ENCODE results near the gene CCND2.

The CCND2 gene

GRCh38 chr12:4288296-4289131 lies 15.0 kb downstream of the CCND2 start:
- H3K4me1 Mint-ChIP-seq, result peaks cover 99% of the 10 kb centered on the region
- no peaks in the 10 kb centered on the region for H3K9me3 Mint-ChIP-seq
- peak overlapping the region; percentile 93 for H3K27ac Mint-ChIP-seq
- DNase-seq (ENCODE audit: low spot score in 2 of 2) (no peak), ATAC-seq (peak; percentile 20)
- H3K4me3 Mint-ChIP-seq, result peak overlapping the region; percentile 19
- peaks cover 100% of the 10 kb centered on the region for H3K36me3 Mint-ChIP-seq

GRCh38 chr12:4289231-4289878 lies 15.8 kb downstream of the CCND2 start:
- DNase-seq (ENCODE audit: low spot score in 2 of 2) (no peak), ATAC-seq (no peak)
- Mint-ChIP-seq H3K4me1 (peaks cover 99% of the 10 kb centered on the region), H3K36me3 (peaks cover 100% of the 10 kb centered on the region), H3K4me3 (no peak overlapping the region), H3K27ac (peak overlapping the region; percentile 93), H3K9me3 (no peaks in the 10 kb centered on the region)

DNA sequence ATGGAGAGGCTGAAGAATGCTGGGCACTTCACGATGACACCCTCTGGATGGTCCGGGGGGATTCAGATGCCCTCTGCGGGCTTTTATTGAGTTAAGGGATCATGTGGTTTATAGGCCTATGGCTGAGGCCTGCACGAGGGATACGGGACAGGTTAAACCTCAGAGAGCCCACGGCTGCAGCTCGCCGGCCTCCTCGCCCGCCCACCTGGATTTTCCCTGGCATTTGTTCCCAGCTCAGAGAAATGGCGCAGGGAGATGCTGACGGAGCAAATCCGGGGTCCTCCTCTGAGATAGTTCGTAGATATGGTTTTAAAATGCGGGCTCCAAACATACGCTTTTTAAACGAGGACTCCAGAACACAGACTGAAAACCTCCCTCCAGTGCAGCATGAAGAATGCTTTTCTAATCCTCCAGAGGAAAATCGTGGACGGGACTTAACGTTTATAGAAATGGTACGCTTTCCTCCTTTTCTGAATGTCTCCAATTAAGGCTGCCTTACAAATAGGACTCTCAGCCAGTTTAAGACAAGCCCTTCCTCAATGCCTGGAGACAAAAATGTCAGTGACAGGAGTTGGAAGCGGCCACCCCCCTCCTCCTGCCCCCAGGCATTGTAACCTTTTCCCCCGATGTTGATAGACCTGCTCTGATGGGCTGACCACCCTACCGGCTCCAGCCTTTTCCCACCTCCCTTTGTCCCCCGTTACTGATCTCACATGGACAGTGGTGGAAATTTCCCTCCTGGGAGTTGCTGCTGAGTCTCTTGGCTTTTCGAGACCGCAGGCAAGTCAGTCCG lies 16.6 kb downstream of the CCND2 start:
- no peak for DNase-seq (ENCODE audit: low spot score in 2 of 2)
- peaks cover 100% of the 10 kb centered on the region for H3K36me3 Mint-ChIP-seq
- H3K9me3 Mint-ChIP-seq, result no peaks in the 10 kb centered on the region
- peak overlapping the region; percentile 93 for H3K27ac Mint-ChIP-seq
- no peak overlapping the region for H3K4me3 Mint-ChIP-seq
- ATAC-seq, result no peak
- H3K4me1 Mint-ChIP-seq, result peaks cover 99% of the 10 kb centered on the region

GRCh38 chr12:4292341-4293073 lies 18.9 kb downstream of the CCND2 start:
- Mint-ChIP-seq H3K27ac (peak overlapping the region; percentile 95), H3K4me1 (peaks cover 91% of the 10 kb centered on the region), H3K9me3 (no peaks in the 10 kb centered on the region), H3K4me3 (peak overlapping the region; percentile 67), H3K36me3 (peaks cover 100% of the 10 kb centered on the region)
- ATAC-seq, result no peak
- DNase-seq (ENCODE audit: low spot score in 2 of 2), result no peak

GRCh38 chr12:4293299-4293965 lies 19.9 kb downstream of the CCND2 start:
- H3K4me3 Mint-ChIP-seq, result peak overlapping the region; percentile 67
- peaks cover 86% of the 10 kb centered on the region for H3K4me1 Mint-ChIP-seq

DNA sequence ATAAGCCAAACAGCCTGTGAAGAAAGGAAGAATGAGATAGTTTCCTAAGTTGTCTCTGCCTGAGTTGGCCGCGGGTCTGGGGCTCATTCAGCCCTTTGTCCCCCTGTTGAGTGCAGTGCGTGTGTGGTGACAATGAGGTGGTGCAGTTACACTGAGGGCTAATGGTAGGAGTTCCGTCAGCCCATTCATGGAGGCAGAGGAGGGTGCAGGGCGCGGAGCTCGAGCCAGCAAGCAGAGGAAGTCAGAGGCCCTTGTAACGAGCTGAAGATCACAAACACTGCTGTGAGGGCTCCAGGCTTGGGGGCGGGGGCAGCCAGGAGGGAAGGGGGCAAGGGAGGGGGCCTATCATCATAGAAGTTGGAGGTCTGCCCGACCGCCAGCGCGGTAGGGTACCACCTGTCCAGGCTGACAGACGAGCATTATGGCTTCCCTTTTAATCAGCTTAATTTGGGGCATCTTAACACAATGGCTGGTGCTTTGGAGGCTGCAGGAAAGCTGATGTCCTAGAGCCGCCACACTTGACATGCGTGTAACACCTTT lies 20.5 kb downstream of the CCND2 start:
- Mint-ChIP-seq H3K36me3 (peaks cover 100% of the 10 kb centered on the region), H3K9me3 (no peaks in the 10 kb centered on the region), H3K27ac (peak overlapping the region; percentile 95), H3K4me3 (peak overlapping the region; percentile 67), H3K4me1 (peaks cover 80% of the 10 kb centered on the region)
- peak; percentile 23 for ATAC-seq
- DNase-seq (ENCODE audit: low spot score in 2 of 2), result no peak

More at GRCh38 chr12:4293299-4293965, 19.9 kb downstream of the CCND2 start:
- ATAC-seq (peak; percentile 93), DNase-seq (ENCODE audit: low spot score in 2 of 2) (peak in 1 of 2 donors; percentile 20)
- Mint-ChIP-seq H3K36me3 (peaks cover 100% of the 10 kb centered on the region), H3K9me3 (no peaks in the 10 kb centered on the region), H3K27ac (peak overlapping the region; percentile 95)

DNA sequence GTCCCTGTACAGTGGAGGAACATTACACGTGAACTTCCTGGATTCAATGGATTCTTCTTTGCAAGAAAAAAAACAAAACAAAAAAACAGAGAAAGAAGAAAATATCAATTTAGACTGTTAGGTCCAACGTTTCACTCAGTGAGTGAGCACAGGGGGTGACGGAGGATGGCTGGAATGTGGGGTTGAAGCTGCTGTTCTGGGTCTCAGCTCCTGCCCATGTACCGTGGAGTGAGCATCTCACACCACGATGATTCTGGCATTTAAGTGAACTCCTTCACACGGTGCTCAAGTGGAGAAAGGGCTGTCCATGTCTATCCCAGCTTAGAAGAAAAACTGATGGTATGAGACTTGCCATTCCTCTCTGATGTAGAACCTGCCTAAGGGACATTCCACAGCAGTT lies 23.2 kb downstream of the CCND2 start:
- H3K27ac Mint-ChIP-seq, result peak overlapping the region; percentile 58
- no peak overlapping the region for H3K4me3 Mint-ChIP-seq
- peaks cover 100% of the 10 kb centered on the region for H3K36me3 Mint-ChIP-seq
- H3K9me3 Mint-ChIP-seq, result no peaks in the 10 kb centered on the region
- peaks cover 61% of the 10 kb centered on the region for H3K4me1 Mint-ChIP-seq
- ATAC-seq (no peak), DNase-seq (ENCODE audit: low spot score in 2 of 2) (no peak)

GRCh38 chr12:4297617-4298016 lies 24.1 kb downstream of the CCND2 start:
- no peak for ATAC-seq
- H3K27ac Mint-ChIP-seq, result no peak overlapping the region
- no peak overlapping the region for H3K4me3 Mint-ChIP-seq
- peaks cover 61% of the 10 kb centered on the region for H3K4me1 Mint-ChIP-seq
- H3K9me3 Mint-ChIP-seq, result no peaks in the 10 kb centered on the region
- DNase-seq (ENCODE audit: low spot score in 2 of 2), result no peak
- peaks cover 100% of the 10 kb centered on the region for H3K36me3 Mint-ChIP-seq

GRCh38 chr12:4300883-4301282 lies 27.3 kb downstream of the CCND2 start:
- no peaks in the 10 kb centered on the region for H3K9me3 Mint-ChIP-seq
- DNase-seq (ENCODE audit: low spot score in 2 of 2) (no peak), ATAC-seq (no peak)
- no peak overlapping the region for H3K4me3 Mint-ChIP-seq
- peak overlapping the region; percentile 79 for H3K27ac Mint-ChIP-seq
- H3K4me1 Mint-ChIP-seq, result peaks cover 44% of the 10 kb centered on the region
- peaks cover 100% of the 10 kb centered on the region for H3K36me3 Mint-ChIP-seq

- DNase-seq (ENCODE audit: low spot score in 2 of 2), result no peak
- Mint-ChIP-seq H3K4me3 (no peak overlapping the region), H3K27ac (peak overlapping the region; percentile 79), H3K36me3 (peaks cover 100% of the 10 kb centered on the region), H3K4me1 (peaks cover 34% of the 10 kb centered on the region), H3K9me3 (no peaks in the 10 kb centered on the region)
- no peak for ATAC-seq
Measured at GRCh38 chr12:4301932-4302501, 28.5 kb downstream of the CCND2 start.

DNA sequence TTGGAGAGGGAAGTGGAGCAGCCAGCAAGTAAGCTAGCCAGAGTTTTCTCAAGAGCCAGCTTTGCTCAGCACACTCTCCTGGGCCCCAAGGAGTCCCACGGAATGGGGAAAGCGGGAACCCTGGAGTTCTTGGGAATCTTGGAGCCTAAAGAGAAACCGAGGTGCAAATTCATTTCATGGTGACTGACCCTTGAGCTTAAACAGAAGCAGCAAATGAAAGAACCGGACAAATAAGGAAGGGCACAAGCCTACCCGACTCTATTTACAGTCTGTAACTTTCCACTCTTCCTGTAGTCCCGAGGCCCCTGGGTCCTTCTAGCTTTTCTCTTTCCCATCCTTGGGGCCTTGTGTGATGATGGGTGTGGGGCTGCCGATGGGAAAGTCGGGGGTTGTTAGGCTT lies 29.3 kb downstream of the CCND2 start:
- no peak for DNase-seq (ENCODE audit: low spot score in 2 of 2)
- Mint-ChIP-seq H3K4me1 (peaks cover 33% of the 10 kb centered on the region), H3K36me3 (peaks cover 100% of the 10 kb centered on the region), H3K4me3 (no peak overlapping the region), H3K9me3 (no peaks in the 10 kb centered on the region), H3K27ac (peak overlapping the region; percentile 79)
- no peak for ATAC-seq

DNA sequence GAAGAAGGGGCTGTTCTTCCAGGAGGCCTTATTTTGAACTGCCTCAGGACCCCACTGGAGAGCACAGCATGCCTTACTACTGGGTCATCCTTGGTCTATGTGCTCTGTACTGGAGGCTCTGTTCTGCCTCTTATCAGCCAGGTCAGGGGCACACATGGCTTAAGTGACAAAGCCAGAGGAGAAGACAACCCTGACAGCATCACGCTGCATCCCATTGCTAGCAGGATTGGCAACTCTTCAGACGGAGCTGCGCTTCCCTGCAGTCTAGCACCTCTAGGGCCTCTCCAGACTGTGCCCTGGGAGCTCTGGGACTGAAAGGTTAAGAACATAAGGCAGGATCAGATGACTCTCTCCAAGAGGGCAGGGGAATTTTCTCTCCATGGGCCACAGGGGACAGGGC lies 30.2 kb downstream of the CCND2 start:
- no peak for DNase-seq (ENCODE audit: low spot score in 2 of 2)
- H3K36me3 Mint-ChIP-seq, result peaks cover 100% of the 10 kb centered on the region
- H3K4me3 Mint-ChIP-seq, result no peak overlapping the region
- H3K27ac Mint-ChIP-seq, result peak overlapping the region; percentile 79
- H3K4me1 Mint-ChIP-seq, result peaks cover 29% of the 10 kb centered on the region
- H3K9me3 Mint-ChIP-seq, result no peaks in the 10 kb centered on the region
- no peak for ATAC-seq

GRCh38 chr12:4307593-4308333 lies 34.2 kb downstream of the CCND2 start:
- ATAC-seq (peak; percentile 53), DNase-seq (ENCODE audit: low spot score in 2 of 2) (no peak)
- H3K27ac Mint-ChIP-seq, result peak overlapping the region; percentile 83
- no peak overlapping the region for H3K4me3 Mint-ChIP-seq
- peaks cover 85% of the 10 kb centered on the region for H3K36me3 Mint-ChIP-seq
- H3K9me3 Mint-ChIP-seq, result no peaks in the 10 kb centered on the region
- peaks cover 12% of the 10 kb centered on the region for H3K4me1 Mint-ChIP-seq

Data from stimulated activated effector memory CD8-positive, alpha-beta T cell treated with anti-CD3 and anti-CD28 coated beads, Interleukin-12 subunit alpha, Interleukin-12 subunit beta, amount 100 ng/mL, for 72 hours (primary cell).